Vein endothelial cell (primary cell): ENCODE results near the gene MKX. TPM values are rescaled to one million over a fixed set of nuclear protein-coding genes. Genes with fewer than 3 reads are reported as not detected.

Source experiments
- small RNA-seq: library from RNA; depleted of rRNA; stranded (forward); fragments of <200 nt; gene quantifications from one replicate; pipeline ENCODE3, GENCODE V24; 2012
- total RNA-seq: library from RNA; depleted of rRNA; stranded (reverse); fragments of >200 nt; gene quantifications from 2 replicates; pipeline ENCODE4 v1.2.3, GENCODE V29; 2012

MKX gene
- total RNA-seq, result not detected in 2 replicates

GRCh38 chr10:27745732-27746396, at the start of gene MKX:
Gene MKX (minus strand): TSS chr10:27745819. CDS start chr10:27743415, 2,404 bp downstream.

Small RNA genes lying within 50 kb of the gene (small RNA-seq; reads per million reads assigned to genes)
- not detected for gene RN7SKP132

Other genes starting within 250 kb of the MKX start
- gene RAB18, start 241.5 kb downstream of the MKX start, total RNA-seq, result 35.3 and 42.1 TPM in 2 replicates